Chondrocyte (in vitro differentiated cells): ENCODE results near the gene MMP25. TPM values are rescaled to one million over a fixed set of nuclear protein-coding genes. Genes with fewer than 3 reads are reported as not detected.

Experiments
- DNase-seq: peaks from one replicate; pipeline ENCODE4 v3.0.0; 2021; ENCODE audit warnings: mixed read lengths, low spot score
- H3K27ac Mint-ChIP-seq: one replicate; pipeline ENCODE4 v1.8.0; 2021; ENCODE audit warnings: mild to moderate bottlenecking, moderate library complexity, mixed read lengths; ENCODE audit not compliant: unreplicated experiment
- H3K27me3 Mint-ChIP-seq: 2 replicates; pipeline ENCODE4 v1.8.0; 2021; ENCODE audit warnings: low read depth, mixed read lengths
- H3K36me3 Mint-ChIP-seq: 2 replicates; pipeline ENCODE4 v1.8.0; 2021; ENCODE audit warnings: low read depth, mixed read lengths
- H3K4me1 Mint-ChIP-seq: 2 replicates; pipeline ENCODE4 v1.8.0; 2021; ENCODE audit warnings: low read depth, mild to moderate bottlenecking, mixed read lengths
- H3K4me3 Mint-ChIP-seq: one replicate; pipeline ENCODE4 v1.8.0; 2021; ENCODE audit warnings: mild to moderate bottlenecking, moderate library complexity, mixed read lengths; ENCODE audit not compliant: unreplicated experiment
- H3K9me3 Mint-ChIP-seq: 2 replicates; pipeline ENCODE4 v1.8.0; 2021; ENCODE audit warnings: low read depth, mixed read lengths
- CTCF ChIP-seq: fragments of 200-600 bp; sonication (generic); IDR thresholded peaks from 2 replicates; pipeline ENCODE4 v1.5.0; 2021; ENCODE audit warnings: antibody characterized with exemption, mild to moderate bottlenecking, moderate library complexity
- total RNA-seq: library from RNA; stranded (reverse); gene quantifications from 3 replicates; pipeline ENCODE4 v1.2.1, GENCODE V29; 2021

MMP25 gene
- total RNA-seq, 1 donor from 2014 or later: not detected

DNA sequence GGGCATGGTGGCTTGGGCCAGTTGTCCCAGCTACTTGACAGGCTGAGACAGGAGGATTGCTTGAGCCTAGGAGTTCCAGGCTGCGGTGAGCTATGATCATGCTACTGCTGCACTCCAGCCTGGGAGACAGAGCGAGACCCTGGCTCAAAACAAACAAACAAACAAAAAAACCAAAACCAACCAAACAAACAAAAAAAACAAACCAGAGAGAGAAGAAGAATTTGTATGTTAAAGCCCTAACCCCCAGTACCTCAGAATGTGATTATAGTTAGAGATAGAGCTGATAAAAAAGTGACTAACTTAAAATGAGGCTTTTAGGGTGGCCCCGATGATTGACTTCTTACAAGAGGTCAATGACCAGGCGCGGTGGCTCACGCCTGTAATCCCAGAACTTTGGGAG, 1.7 kb upstream of the MMP25 start:
- DNase-seq: no peak
- no peak for TF ChIP-seq CTCF
- Mint-ChIP-seq H3K27ac (no peak overlapping the region), H3K4me1 (peaks cover 7% of the 10 kb centered on the region), H3K27me3 (peaks cover 31% of the 10 kb centered on the region), H3K9me3 (no peaks in the 10 kb centered on the region), H3K4me3 (peak overlapping the region; percentile 57), H3K36me3 (peaks cover 1% of the 10 kb centered on the region)

DNA sequence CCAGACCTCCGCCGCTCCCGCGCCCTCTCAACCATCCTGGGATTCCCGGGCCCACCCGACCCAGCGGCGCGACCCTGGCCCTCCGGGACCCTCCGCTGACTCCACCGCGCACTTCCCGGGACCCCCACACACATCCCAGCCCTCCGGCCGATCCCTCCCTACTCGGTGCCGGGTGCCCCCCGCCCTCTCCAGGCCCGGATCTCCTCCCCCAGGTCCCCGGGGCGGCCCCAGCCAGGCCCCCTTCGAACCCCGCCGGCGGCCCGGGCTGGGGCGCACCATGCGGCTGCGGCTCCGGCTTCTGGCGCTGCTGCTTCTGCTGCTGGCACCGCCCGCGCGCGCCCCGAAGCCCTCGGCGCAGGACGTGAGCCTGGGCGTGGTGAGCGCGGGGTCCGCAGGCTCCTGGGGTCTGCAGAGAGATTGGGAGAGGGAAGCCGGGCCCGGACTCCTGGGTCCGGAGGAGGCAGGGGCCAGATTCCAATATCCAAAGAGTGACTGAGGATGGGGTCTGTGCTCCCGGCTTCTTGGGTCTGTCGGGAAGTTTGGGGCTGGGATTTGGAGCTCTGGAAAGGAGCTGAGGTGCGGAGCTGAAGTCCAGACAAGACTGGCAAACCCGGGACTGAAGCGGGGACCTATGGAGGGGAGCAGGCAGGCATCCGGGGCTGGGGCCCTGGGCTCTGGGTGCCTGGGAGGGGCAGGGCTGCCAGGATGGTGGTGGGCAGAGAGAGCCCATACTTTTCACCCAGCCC, 453 bp downstream of the MMP25 start:
- Mint-ChIP-seq H3K36me3 (peaks cover 1% of the 10 kb centered on the region), H3K4me3 (no peak overlapping the region), H3K27ac (no peak overlapping the region), H3K4me1 (peaks cover 7% of the 10 kb centered on the region), H3K9me3 (no peaks in the 10 kb centered on the region), H3K27me3 (peaks cover 32% of the 10 kb centered on the region)
- TF ChIP-seq CTCF: no peak
- no peak for DNase-seq

DNA sequence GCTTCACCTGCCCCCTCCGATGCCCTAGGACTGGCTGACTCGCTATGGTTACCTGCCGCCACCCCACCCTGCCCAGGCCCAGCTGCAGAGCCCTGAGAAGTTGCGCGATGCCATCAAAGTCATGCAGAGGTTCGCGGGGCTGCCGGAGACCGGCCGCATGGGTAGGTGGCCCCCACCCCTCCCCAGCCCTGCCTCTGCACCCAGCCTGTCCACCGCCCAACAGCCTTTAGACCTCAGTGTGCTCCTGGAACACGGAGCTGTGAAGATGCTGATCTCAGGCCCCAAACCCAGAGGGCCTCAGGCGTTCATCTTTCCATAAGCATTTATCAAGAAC, 993 bp downstream of the MMP25 start:
- no peak for DNase-seq
- Mint-ChIP-seq H3K9me3 (no peaks in the 10 kb centered on the region), H3K27me3 (peaks cover 36% of the 10 kb centered on the region), H3K4me1 (peaks cover 7% of the 10 kb centered on the region), H3K27ac (no peak overlapping the region), H3K36me3 (peaks cover 1% of the 10 kb centered on the region), H3K4me3 (no peak overlapping the region)
- no peak for TF ChIP-seq CTCF

- H3K27me3 Mint-ChIP-seq: peaks cover 31% of the 10 kb centered on the region
- H3K4me1 Mint-ChIP-seq: peaks cover 7% of the 10 kb centered on the region
- H3K36me3 Mint-ChIP-seq: peaks cover 10% of the 10 kb centered on the region
- no peaks in the 10 kb centered on the region for H3K9me3 Mint-ChIP-seq
- DNase-seq: no peak
- TF ChIP-seq CTCF: no peak
- H3K27ac Mint-ChIP-seq: no peak overlapping the region
- no peak overlapping the region for H3K4me3 Mint-ChIP-seq
These were observed 3.6 kb downstream of the MMP25 start for GRCh38 chr16:3049921-3050481.

DNA sequence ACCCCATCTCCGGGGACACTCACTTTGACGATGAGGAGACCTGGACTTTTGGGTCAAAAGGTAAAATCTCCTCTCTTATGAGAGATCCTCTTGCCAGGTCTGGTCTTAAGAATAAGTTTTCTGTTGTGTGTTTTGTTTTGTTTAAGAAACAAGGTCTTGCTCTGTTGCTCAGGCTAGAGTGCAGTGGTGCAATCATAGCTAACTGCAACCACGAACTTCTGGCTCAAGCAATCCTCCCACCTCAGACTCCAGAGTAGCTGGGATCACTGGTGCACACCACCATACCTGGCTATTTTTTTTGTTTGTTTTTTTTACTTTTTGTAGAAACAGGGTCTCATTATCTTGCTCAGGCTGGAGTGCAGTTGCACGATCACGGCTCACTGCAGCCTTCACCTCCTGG, 4.1 kb downstream of the MMP25 start:
- Mint-ChIP-seq H3K27me3 (peaks cover 27% of the 10 kb centered on the region), H3K4me3 (no peak overlapping the region), H3K4me1 (peaks cover 3% of the 10 kb centered on the region), H3K27ac (no peak overlapping the region), H3K9me3 (no peaks in the 10 kb centered on the region), H3K36me3 (peaks cover 9% of the 10 kb centered on the region)
- no peak for DNase-seq
- no peak for TF ChIP-seq CTCF
